ENCODE results near the gene ACACB.

DNA sequence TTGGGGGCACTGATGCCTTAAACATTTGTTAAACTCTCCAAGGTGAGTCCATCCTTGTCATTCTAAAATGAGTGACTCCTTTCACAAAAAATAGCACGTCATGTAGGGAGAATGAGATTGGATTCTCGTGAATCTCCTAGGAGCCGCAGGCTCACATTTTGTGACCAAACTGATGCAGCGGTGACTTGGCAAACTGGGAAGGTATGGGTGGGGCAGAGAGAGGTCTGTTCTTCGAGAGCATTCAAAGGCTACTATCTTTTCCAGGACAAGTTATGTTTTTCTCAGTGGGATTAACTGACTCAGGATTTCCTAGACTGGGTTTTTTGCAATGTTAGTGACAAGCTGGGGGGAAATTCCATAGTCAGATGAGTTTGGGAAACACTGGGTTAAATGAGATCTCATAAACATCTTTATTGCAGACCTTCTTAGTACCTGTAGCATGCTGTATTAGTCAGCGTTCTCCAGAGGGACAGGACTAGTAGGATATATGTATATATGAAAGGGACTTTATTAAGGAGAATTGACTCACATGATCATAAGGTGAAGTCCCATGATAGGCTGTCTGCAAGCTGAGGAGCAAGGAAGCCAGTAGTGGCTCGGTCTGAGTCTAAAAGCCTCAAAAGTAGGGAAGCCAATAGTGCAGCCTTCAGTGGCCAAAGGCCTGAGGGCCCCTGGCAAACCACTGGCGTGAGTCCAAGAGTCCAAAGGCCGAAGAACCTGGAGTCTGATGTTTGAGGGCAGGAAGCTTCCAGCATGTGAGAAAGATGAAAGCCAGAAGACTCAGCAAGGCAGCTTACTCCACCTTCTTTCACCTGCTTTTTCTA lies 131.7 kb downstream of the ACACB start:
- TF ChIP-seq POLR2A (IDR thresholded peaks at IDR 0.05), result no peak
- TF ChIP-seq, protein P1, sequence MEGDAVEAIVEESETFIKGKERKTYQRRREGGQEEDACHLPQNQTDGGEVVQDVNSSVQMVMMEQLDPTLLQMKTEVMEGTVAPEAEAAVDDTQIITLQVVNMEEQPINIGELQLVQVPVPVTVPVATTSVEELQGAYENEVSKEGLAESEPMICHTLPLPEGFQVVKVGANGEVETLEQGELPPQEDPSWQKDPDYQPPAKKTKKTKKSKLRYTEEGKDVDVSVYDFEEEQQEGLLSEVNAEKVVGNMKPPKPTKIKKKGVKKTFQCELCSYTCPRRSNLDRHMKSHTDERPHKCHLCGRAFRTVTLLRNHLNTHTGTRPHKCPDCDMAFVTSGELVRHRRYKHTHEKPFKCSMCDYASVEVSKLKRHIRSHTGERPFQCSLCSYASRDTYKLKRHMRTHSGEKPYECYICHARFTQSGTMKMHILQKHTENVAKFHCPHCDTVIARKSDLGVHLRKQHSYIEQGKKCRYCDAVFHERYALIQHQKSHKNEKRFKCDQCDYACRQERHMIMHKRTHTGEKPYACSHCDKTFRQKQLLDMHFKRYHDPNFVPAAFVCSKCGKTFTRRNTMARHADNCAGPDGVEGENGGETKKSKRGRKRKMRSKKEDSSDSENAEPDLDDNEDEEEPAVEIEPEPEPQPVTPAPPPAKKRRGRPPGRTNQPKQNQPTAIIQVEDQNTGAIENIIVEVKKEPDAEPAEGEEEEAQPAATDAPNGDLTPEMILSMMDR (IDR thresholded peaks at IDR 0.05), result no peak
